Panc1 (cell line): ENCODE measurements around the gene ZNF383. TPM values are rescaled to one million over a fixed set of nuclear protein-coding genes. Genes with fewer than 3 reads are reported as not detected.
A peak's percentile ranks its signal among the peaks of the same experiment; 100 is the strongest.
"Not testable (repeated sequence)": the region's sequence is repeated elsewhere in the genome, so short reads cannot be mapped to it uniquely, and the experiment has no call there.

ENCODE experiments used
- ATAC-seq: fragments of 200-7000 bp; cut with Tn5 transposase; 2 replicates; pipeline ENCODE4 v1.9.1; 2020; ENCODE audit warnings: mild to moderate bottlenecking, moderate library complexity
- Bru-seq: library from RNA; stranded (reverse); fragments of 400-500 nt; gene quantifications from one replicate; lab custom pipeline; 2021; lab: Mats Ljungman, UMichigan
- BruChase-seq, 2 experiments: library from RNA; stranded (reverse); fragments of 400-500 nt; gene quantifications; one replicate each; lab custom pipeline; 2021; lab: Mats Ljungman, UMichigan
- BruUV-seq: library from RNA; stranded (reverse); fragments of 400-500 nt; replicated peaks from 2 replicates; lab custom pipeline; 2021; lab: Mats Ljungman, UMichigan
- CTCF ChIA-PET: fragments of 300-600 bp; sonication (Branson Sonifier 250); formaldehyde crosslinking; loops from one replicate; lab custom pipeline; 2022; ENCODE audit warnings: antibody characterized with exemption; lab: Charles Lee
- POLR2A ChIA-PET: fragments of 300-600 bp; sonication (Branson Sonifier 250); formaldehyde crosslinking; loops from one replicate; lab custom pipeline; 2022; ENCODE audit warnings: antibody characterized with exemption; lab: Charles Lee
- DNase-seq: peaks from one replicate; pipeline ENCODE4 v3.0.0-alpha.2; 2010; ENCODE audit warnings: low read depth, low spot score
- H3K27ac ChIP-seq: 2 replicates; pipeline ENCODE4 v1.5.1; 2011; ENCODE audit warnings: mild to moderate bottlenecking, low read length, inconsistent platforms
- H3K27me3 ChIP-seq: fragments of 200-500 bp; sonication (Bioruptor generic); 2 replicates; pipeline ENCODE4 v1.6.0; 2014; ENCODE audit warnings: low read length, inconsistent platforms; ENCODE audit not compliant: control insufficient read depth, insufficient read depth
- H3K36me3 ChIP-seq: fragments of 200-500 bp; sonication (Bioruptor generic); 2 replicates; pipeline ENCODE4 v1.5.1; 2014; ENCODE audit warnings: inconsistent platforms, mild to moderate bottlenecking, low read length, moderate library complexity; ENCODE audit not compliant: control insufficient read depth, insufficient read depth
- H3K4me1 ChIP-seq: 2 replicates; pipeline ENCODE4 v1.5.1; 2011; ENCODE audit warnings: inconsistent platforms, mild to moderate bottlenecking, low read length, moderate library complexity; ENCODE audit not compliant: control insufficient read depth, insufficient read depth
- H3K4me3 ChIP-seq, 2 experiments: 2 replicates each; pipeline ENCODE4 v1.5.1; 2011 to 2012; ENCODE audit warnings: low read depth in 2 of 2, low read length in 2 of 2, mild to moderate bottlenecking in 2 of 2, inconsistent platforms in 1 of 2, moderate library complexity in 1 of 2
- H3K9me3 ChIP-seq: fragments of 200-500 bp; sonication (Bioruptor generic); 2 replicates; pipeline ENCODE4 v1.5.1; 2014; ENCODE audit warnings: low read depth, mild to moderate bottlenecking, inconsistent platforms, low read length, moderate library complexity; ENCODE audit not compliant: control insufficient read depth, insufficient read depth
- CTCF ChIP-seq: fragments of 450-650 bp; IDR thresholded peaks from 2 replicates; pipeline ENCODE4 v1.5.1; 2017; ENCODE audit warnings: mild to moderate bottlenecking
- POLR2AphosphoS5 ChIP-seq: IDR thresholded peaks from 2 replicates; pipeline ENCODE4 v1.6.1; 2012; ENCODE audit warnings: mild to moderate bottlenecking, low read depth, low read length, moderate library complexity
- REST ChIP-seq, 2 experiments: IDR thresholded peaks; 2 replicates each; pipeline ENCODE4 v1.6.1; 2011 to 2012; ENCODE audit warnings: low read depth in 2 of 2, control low read depth in 1 of 2, low read length in 1 of 2, mild to moderate bottlenecking in 1 of 2, moderate library complexity in 1 of 2; ENCODE audit not compliant: insufficient read depth in 1 of 2
- SIN3A ChIP-seq: IDR thresholded peaks from 2 replicates; pipeline ENCODE4 v1.6.1; 2012; ENCODE audit warnings: low read depth, mild to moderate bottlenecking, low read length, moderate library complexity, borderline replicate concordance; ENCODE audit not compliant: insufficient read depth
- TCF7L2 ChIP-seq: IDR thresholded peaks from 2 replicates; pipeline ENCODE4 v1.6.1; 2011; ENCODE audit warnings: mild to moderate bottlenecking, low read depth, low read length, inconsistent platforms
- in situ Hi-C: cut with HindIII; loops from 2 replicates; pipeline ENCODE4 v1.10.0; 2016; ENCODE audit warnings: low sequenced_read_pairs, low pct_unique_long_range_greater_than_20kb
- intact Hi-C: fragments of 100-400 bp; cut with micrococcal nuclease; formaldehyde crosslinking; loops from one replicate; pipeline ENCODE4 v1.10.0; 2022; ENCODE audit not compliant: unreplicated experiment
- long read RNA-seq: library from polyadenylated mRNA; unstranded; transcript quantifications from one replicate; pipeline ENCODE4 v2.0.0, GENCODE V29; 2021; ENCODE audit not compliant: unreplicated experiment
- polyA plus RNA-seq: library from polyadenylated mRNA; unstranded; fragments of >200 nt; gene quantifications from one replicate; pipeline ENCODE4 v1.2.1, GENCODE V29; 2012; ENCODE audit warnings: missing spikeins; ENCODE audit not compliant: insufficient read length
- total RNA-seq: library from RNA; stranded (reverse); gene quantifications from one replicate; pipeline ENCODE4 v1.2.1, GENCODE V29; 2021; ENCODE audit not compliant: unreplicated experiment

Gene ZNF383
- total RNA-seq, result 9.1 TPM
- polyA plus RNA-seq, result 5.5 TPM
- percentile 78 among the genes with signal in this experiment for Bru-seq, nascent RNA
- percentile 73 among the genes with signal in this experiment for BruChase-seq, experiment 1, labeled RNA remaining after a 2-hour chase
- percentile 70 among the genes with signal in this experiment for BruChase-seq, experiment 2, labeled RNA remaining after a 6-hour chase
- long read RNA-seq, partial matches to known transcripts, result 2 of 6 reads
- long read RNA-seq, other reads (novel, unspliced or antisense), result 3 of 6 reads

- intact Hi-C loops, result no loop called here
- peak within 1 kb of the TSS; percentile 66 to 83 for H3K4me3 ChIP-seq
- BruUV-seq, result no TSS peak
- peak within 1 kb of the TSS; percentile 96 for H3K27ac ChIP-seq
- POLR2A ChIA-PET, result interaction anchor here (0.6 kb wide), 1 partner anchor 552 kb away, joined by 7 read pairs; no protein-coding TSS in a partner anchor
- no peak for TF ChIP-seq CTCF
- peak; percentile 78; the same call in 1 of the 2 replicates for TF ChIP-seq POLR2AphosphoS5
- no peak for TF ChIP-seq REST (IDR thresholded peaks at IDR 0.05; ENCODE audit: insufficient read depth in 1 of 2, low read depth in 2 of 2, low read length in 1 of 2)
- TF ChIP-seq SIN3A, result peak; percentile 86; the same call in 1 of the 2 replicates
- peak; percentile 19; the same call in 1 of the 2 replicates for TF ChIP-seq TCF7L2
- H3K4me1 ChIP-seq, result no peaks in the 10 kb centered on the region
- no peaks in the 10 kb centered on the region; the same call in 1 of the 2 replicates for H3K9me3 ChIP-seq
- DNase-seq (peak; percentile 90), ATAC-seq (peak; percentile 99)
- in situ Hi-C loops, result no loop called here
- H3K36me3 ChIP-seq, result no peaks in the 10 kb centered on the region
- H3K27me3 ChIP-seq, result no peaks in the 10 kb centered on the region
- CTCF ChIA-PET, result no interaction called here
These were observed at the start of gene ZNF383 for GRCh38 chr19:37217775-37218591. Gene ZNF383, plus strand, starts transcription at chr19:37218214. Its CDS starts 12,240 bp downstream, at chr19:37230454.

GRCh38 chr19:37172368-37173366, 45.3 kb upstream of the ZNF383 start, which contains the start of gene ZNF585A:
Gene ZNF585A, minus strand, starts transcription at chr19:37172695. Its CDS starts 2,785 bp downstream, at chr19:37169910.
- DNase-seq, result peak; percentile 94
- Histone ChIP-seq H3K36me3 (peaks cover 4% of the 10 kb centered on the region; the same call in 1 of the 2 replicates), H3K4me1 (no peaks in the 10 kb centered on the region), H3K27ac (peak within 1 kb of the TSS; percentile 97), H3K4me3 (peak within 1 kb of the TSS; percentile 84 to 87), H3K9me3 (peaks cover 46% of the 10 kb centered on the region), H3K27me3 (no peaks in the 10 kb centered on the region)
- ATAC-seq, result peak; percentile 100
- intact Hi-C loops, result no loop called here
- TF ChIP-seq SIN3A (0 out of 2 replicates have a peak, but pooled peaks have one; percentile 67), POLR2AphosphoS5 (peak; percentile 95), TCF7L2 (peak; percentile 90), REST (IDR thresholded peaks at IDR 0.05; ENCODE audit: insufficient read depth in 1 of 2, low read depth in 2 of 2, low read length in 1 of 2) (no peak)
- no TSS peak for BruUV-seq
- ChIA-PET CTCF (no interaction called here), POLR2A (no interaction called here)
- in situ Hi-C loops, result no loop called here

GRCh38 chr19:37186071-37186470, 31.9 kb upstream of the ZNF383 start:
- CTCF ChIA-PET, in situ Hi-C loops: not testable (repeated sequence)

More at GRCh38 chr19:37186071-37186470, 31.9 kb upstream of the ZNF383 start:
- intact Hi-C loops, H3K27me3 ChIP-seq, H3K27ac ChIP-seq, H3K36me3 ChIP-seq, H3K4me3 ChIP-seq, BruUV-seq, ATAC-seq, H3K4me1 ChIP-seq, DNase-seq, POLR2A ChIA-PET: not testable (repeated sequence)
- H3K9me3 ChIP-seq, result peaks cover 67% of the 10 kb centered on the region
